Muscle layer of colon (tissue), 2 donors: ENCODE data around the gene SLC2A9.

Experiments
- H3K27ac ChIP-seq: one replicate; pipeline ENCODE4 v1.7.0; 2013; ENCODE audit warnings: low read depth, mild to moderate bottlenecking, low read length, moderate library complexity
- H3K27me3 ChIP-seq, 2 donors: one replicate each; pipeline ENCODE4 v1.7.0; 2013; ENCODE audit warnings: low read length in 2 of 2, mild to moderate bottlenecking in 2 of 2; ENCODE audit not compliant: insufficient read depth in 2 of 2, control insufficient read depth in 1 of 2
- H3K36me3 ChIP-seq: one replicate; pipeline ENCODE4 v1.7.0; 2013; ENCODE audit warnings: mild to moderate bottlenecking, low read length; ENCODE audit not compliant: insufficient read depth
- H3K4me1 ChIP-seq: one replicate; pipeline ENCODE4 v1.7.0; 2013; ENCODE audit warnings: mild to moderate bottlenecking, low read length; ENCODE audit not compliant: insufficient read depth
- H3K4me3 ChIP-seq, 2 donors: one replicate each; pipeline ENCODE4 v1.7.0; 2013; ENCODE audit warnings: low read length in 2 of 2, low read depth in 1 of 2, mild to moderate bottlenecking in 1 of 2, moderate library complexity in 1 of 2
- H3K9ac ChIP-seq: one replicate; pipeline ENCODE4 v1.7.0; 2013; ENCODE audit warnings: low read length
- H3K9me3 ChIP-seq: one replicate; pipeline ENCODE4 v1.7.0; 2013; ENCODE audit warnings: mild to moderate bottlenecking, low read length
- donor health status: abdominal sarcoma.
- donor health status: Adenocarcinoma of cecum.

Gene SLC2A9

DNA sequence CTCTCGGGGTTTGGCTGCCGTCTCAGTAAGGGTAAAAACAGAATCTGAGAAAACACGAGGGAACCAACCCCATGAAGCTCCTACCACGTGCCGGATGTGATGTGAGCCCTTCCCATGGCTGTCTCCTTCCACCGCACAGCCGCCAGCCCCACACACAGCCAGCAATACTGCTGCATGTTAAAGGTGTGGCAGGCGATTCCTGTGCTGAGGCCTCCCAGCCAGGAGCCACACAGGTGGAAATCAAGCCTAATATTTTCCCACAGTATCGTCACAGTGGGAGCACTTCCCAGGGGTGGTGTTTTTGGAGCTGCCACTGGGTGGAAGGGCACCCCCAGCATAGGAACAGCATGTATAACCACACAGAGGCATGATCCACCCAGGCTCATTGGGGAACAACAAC, 77.5 kb downstream of the SLC2A9 start:
- Histone ChIP-seq H3K9ac (no peak overlapping the region), H3K4me3 (no peak overlapping the region), H3K9me3 (no peaks in the 10 kb centered on the region), H3K27me3 (no peaks in the 10 kb centered on the region), H3K36me3 (no peaks in the 10 kb centered on the region), H3K4me1 (no peaks in the 10 kb centered on the region), H3K27ac (no peak overlapping the region)

DNA sequence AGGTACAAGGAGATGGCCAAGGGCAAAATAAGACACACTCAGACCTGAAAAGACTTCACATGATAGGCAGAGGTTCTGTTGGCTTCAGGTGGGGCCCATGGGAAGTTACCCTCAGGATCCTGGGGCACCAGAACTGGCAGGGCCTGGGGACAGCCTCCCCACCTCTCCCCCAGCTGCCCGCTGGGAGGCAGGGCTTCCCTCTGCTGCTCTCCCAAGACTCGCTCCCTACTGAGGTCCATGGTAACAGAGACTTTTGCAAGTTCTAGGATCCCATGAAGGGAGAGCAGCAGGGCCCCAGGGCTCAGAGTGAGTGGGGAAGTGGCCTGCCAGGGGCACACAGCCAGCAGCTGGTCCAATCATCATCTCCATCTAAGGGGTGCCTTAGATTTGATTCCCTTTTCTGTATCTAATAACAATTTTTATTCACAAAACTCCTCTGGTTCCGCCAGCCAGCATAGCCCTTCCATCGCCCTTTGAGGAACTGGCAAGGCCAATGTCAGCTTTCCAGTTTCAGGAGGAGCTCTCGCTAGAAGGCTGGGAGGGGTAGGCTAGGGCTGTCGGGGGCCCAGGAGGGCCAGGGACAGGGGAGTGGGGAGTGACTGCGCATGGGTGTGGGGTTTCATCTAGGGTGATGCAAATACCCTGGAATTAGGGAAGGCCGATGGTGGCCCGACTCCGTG, 78.2 kb downstream of the SLC2A9 start:
- no peak overlapping the region for H3K9ac ChIP-seq
- no peaks in the 10 kb centered on the region for H3K9me3 ChIP-seq
- no peaks in the 10 kb centered on the region for H3K4me1 ChIP-seq
- H3K27ac ChIP-seq, result no peak overlapping the region
- H3K27me3 ChIP-seq, result no peaks in the 10 kb centered on the region
- H3K4me3 ChIP-seq, result no peak overlapping the region
- H3K36me3 ChIP-seq, result no peaks in the 10 kb centered on the region

GRCh38 chr4:9942139-9942538, 79.2 kb downstream of the SLC2A9 start:
- H3K36me3 ChIP-seq, result no peaks in the 10 kb centered on the region
- H3K9me3 ChIP-seq, result no peaks in the 10 kb centered on the region
- no peak overlapping the region for H3K4me3 ChIP-seq
- no peaks in the 10 kb centered on the region for H3K27me3 ChIP-seq
- H3K4me1 ChIP-seq, result no peaks in the 10 kb centered on the region
- H3K9ac ChIP-seq, result no peak overlapping the region
- H3K27ac ChIP-seq, result no peak overlapping the region

- Histone ChIP-seq H3K4me1 (no peaks in the 10 kb centered on the region), H3K27ac (no peak overlapping the region), H3K9ac (no peak overlapping the region), H3K9me3 (no peaks in the 10 kb centered on the region), H3K36me3 (no peaks in the 10 kb centered on the region), H3K27me3 (no peaks in the 10 kb centered on the region), H3K4me3 (no peak overlapping the region)
These were observed 81.3 kb downstream of the SLC2A9 start for GRCh38 chr4:9940041-9940440.

DNA sequence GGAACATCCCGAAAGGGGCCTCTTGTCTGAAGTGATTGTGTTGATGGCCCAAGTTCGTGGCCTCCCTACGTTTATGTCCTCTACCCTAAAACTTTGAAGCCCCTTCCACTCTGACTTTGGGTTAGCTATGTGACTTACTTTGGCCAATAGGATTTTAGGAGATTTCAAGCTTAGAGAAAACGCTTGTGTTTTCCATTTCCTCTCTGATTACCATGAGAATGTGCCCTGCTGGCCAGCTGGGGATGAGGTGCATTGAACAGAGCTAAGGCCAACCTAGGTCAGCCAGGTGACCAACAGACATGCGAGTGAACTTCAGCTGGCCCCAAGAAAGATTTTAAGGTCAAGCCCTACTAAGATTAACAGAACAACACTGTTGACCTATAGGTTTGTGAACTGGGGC, 82.4 kb downstream of the SLC2A9 start:
- Histone ChIP-seq H3K9me3 (no peaks in the 10 kb centered on the region), H3K4me1 (no peaks in the 10 kb centered on the region), H3K4me3 (no peak overlapping the region), H3K27ac (no peak overlapping the region), H3K36me3 (no peaks in the 10 kb centered on the region), H3K9ac (no peak overlapping the region), H3K27me3 (no peaks in the 10 kb centered on the region)

DNA sequence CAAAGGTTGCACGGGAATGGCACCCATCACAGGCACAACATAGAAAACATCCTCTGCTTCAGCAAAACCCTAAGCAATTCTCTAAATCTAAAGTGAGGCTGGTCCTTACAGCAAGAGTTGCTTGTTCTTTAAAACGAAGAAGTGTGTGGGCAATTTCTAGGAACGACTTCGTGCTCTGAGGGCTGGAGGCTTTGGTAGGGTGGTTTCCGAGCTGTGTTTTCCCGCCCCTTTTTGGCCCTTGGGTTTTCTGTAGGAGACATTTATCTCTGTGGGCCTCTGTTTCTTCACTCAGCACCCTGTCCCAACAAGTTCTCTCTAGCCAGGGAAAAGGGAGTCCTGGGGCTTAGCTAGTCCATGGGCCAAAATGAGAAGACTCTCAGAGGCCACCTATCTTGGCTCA, 84.2 kb downstream of the SLC2A9 start:
- H3K4me1 ChIP-seq, result no peaks in the 10 kb centered on the region
- H3K9me3 ChIP-seq, result no peaks in the 10 kb centered on the region
- H3K36me3 ChIP-seq, result no peaks in the 10 kb centered on the region
- no peak overlapping the region for H3K27ac ChIP-seq
- no peak overlapping the region for H3K9ac ChIP-seq
- H3K27me3 ChIP-seq, result no peaks in the 10 kb centered on the region
- H3K4me3 ChIP-seq, result no peak overlapping the region

DNA sequence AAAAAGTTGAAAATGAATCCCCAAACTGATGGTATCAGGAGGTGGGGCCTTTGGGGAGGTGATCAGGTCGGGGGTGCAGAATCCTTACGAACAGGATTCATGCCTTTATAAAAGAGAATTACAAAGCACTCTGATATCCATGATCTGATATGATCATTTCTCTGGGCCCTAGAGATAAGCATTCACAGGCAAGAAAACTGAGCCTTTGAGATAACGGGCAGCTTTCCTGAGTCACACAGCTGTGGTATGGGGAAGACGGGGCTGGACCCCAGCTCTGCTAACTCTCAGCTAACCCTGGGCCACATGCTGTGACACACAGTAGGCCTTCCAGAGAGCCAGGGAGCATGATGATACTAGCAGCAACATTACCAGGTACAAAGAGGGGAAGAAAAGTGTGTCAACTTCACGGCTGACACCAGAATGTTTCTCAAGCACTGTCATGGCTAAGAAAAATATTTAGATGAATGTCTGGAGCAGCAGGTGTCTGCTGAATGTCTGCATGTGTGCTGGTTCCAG, 85.1 kb downstream of the SLC2A9 start:
- Histone ChIP-seq H3K9ac (no peak overlapping the region), H3K36me3 (no peaks in the 10 kb centered on the region), H3K27ac (no peak overlapping the region), H3K4me3 (no peak overlapping the region), H3K27me3 (no peaks in the 10 kb centered on the region), H3K4me1 (no peaks in the 10 kb centered on the region), H3K9me3 (no peaks in the 10 kb centered on the region)

- Histone ChIP-seq H3K4me1 (no peaks in the 10 kb centered on the region), H3K27me3 (no peaks in the 10 kb centered on the region), H3K36me3 (no peaks in the 10 kb centered on the region), H3K27ac (no peak overlapping the region), H3K9ac (no peak overlapping the region), H3K4me3 (no peak overlapping the region), H3K9me3 (no peaks in the 10 kb centered on the region)
These were observed 87.3 kb downstream of the SLC2A9 start for GRCh38 chr4:9933956-9934355.

- Histone ChIP-seq H3K27me3 (no peaks in the 10 kb centered on the region), H3K27ac (no peak overlapping the region), H3K4me3 (no peak overlapping the region), H3K36me3 (no peaks in the 10 kb centered on the region), H3K4me1 (no peaks in the 10 kb centered on the region), H3K9ac (no peak overlapping the region), H3K9me3 (no peaks in the 10 kb centered on the region)
These were observed 88.1 kb downstream of the SLC2A9 start for GRCh38 chr4:9933184-9933583.

DNA sequence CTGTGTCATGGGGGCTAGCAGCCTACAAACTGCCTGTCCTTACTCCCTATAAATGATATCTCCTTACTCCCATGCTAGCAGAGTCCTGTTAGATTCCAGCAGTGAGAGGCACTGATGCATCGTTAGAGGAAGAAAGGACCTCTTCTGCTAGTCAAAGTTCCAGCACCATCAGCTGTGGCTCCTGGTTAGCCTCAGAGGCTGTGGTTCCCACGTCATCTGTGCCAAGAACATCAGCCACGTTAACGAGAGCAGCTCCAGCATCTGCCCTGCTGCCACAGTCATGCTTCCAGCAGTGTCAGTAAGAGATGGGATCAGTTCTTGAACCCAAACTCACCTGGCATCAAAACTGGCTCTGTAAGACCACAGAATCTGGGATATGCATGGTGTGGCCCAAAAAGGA, 88.5 kb downstream of the SLC2A9 start:
- no peak overlapping the region for H3K27ac ChIP-seq
- no peak overlapping the region for H3K9ac ChIP-seq
- no peaks in the 10 kb centered on the region for H3K4me1 ChIP-seq
- H3K4me3 ChIP-seq, result no peak overlapping the region
- H3K36me3 ChIP-seq, result no peaks in the 10 kb centered on the region
- H3K27me3 ChIP-seq, result no peaks in the 10 kb centered on the region
- H3K9me3 ChIP-seq, result no peaks in the 10 kb centered on the region

- Histone ChIP-seq H3K4me1 (no peaks in the 10 kb centered on the region), H3K9ac (no peak overlapping the region), H3K27me3 (no peaks in the 10 kb centered on the region), H3K27ac (no peak overlapping the region), H3K9me3 (no peaks in the 10 kb centered on the region), H3K36me3 (no peaks in the 10 kb centered on the region), H3K4me3 (no peak overlapping the region)
These were observed 90.2 kb downstream of the SLC2A9 start for GRCh38 chr4:9931146-9931545.

DNA sequence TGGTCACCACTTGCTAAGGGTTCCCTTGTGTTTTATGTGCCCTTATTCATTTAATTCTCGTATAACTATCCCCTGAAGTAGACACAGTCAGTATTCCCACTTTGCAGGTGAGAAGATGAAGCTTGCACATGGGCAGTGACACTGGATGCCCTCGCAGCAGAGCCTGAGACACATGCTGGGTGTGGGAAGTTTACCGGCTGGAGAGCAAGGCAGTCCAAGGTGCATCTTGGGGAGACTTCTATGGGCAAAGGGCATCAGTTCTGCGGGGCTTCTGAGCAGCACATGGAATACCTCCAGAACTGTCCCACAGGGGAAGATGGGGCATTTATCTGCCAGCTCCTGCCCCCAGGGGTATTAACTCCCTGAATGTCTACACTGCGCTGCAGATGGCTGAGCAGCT, 92.2 kb downstream of the SLC2A9 start:
- Histone ChIP-seq H3K9ac (no peak overlapping the region), H3K27ac (no peak overlapping the region), H3K36me3 (no peaks in the 10 kb centered on the region), H3K4me3 (no peak overlapping the region), H3K4me1 (no peaks in the 10 kb centered on the region), H3K9me3 (no peaks in the 10 kb centered on the region), H3K27me3 (no peaks in the 10 kb centered on the region)
